AG04449 (cell line): ENCODE results near the gene CORO1C.
"Not testable (repeated sequence)": the region's sequence is repeated elsewhere in the genome, so short reads cannot be mapped to it uniquely, and the experiment has no call there.

Source experiments
- CTCF ChIA-PET: fragments of 350-600 bp; formaldehyde crosslinking; extraction: SDS; loops from one replicate; lab custom pipeline; 2021; ENCODE audit warnings: antibody characterized with exemption; lab: Yijun Ruan, JAX
- POLR2A ChIA-PET: fragments of 400-600, 350-600 bp; formaldehyde crosslinking; extraction: SDS; loops from one replicate; lab custom pipeline; 2020; ENCODE audit warnings: antibody characterized with exemption, inconsistent platforms; lab: Yijun Ruan, JAX
- DNase-seq: peaks from one replicate; pipeline ENCODE4 v3.0.0-alpha.2; 2010; ENCODE audit warnings: low read depth, low spot score
- H3K4me3 ChIP-seq: 2 replicates; pipeline ENCODE4 v1.5.1; 2011; ENCODE audit warnings: low read depth, mild to moderate bottlenecking, control low read depth, low read length
- TF ChIP-seq, protein P1 (sequence below): IDR thresholded peaks from one replicate; pipeline ENCODE4 v1.5.1; 2011; ENCODE audit warnings: mild to moderate bottlenecking, moderate library complexity, low read length, control low read depth, inconsistent platforms; ENCODE audit not compliant: insufficient read depth; ENCODE audit errors: missing control alignments

CORO1C gene

DNA sequence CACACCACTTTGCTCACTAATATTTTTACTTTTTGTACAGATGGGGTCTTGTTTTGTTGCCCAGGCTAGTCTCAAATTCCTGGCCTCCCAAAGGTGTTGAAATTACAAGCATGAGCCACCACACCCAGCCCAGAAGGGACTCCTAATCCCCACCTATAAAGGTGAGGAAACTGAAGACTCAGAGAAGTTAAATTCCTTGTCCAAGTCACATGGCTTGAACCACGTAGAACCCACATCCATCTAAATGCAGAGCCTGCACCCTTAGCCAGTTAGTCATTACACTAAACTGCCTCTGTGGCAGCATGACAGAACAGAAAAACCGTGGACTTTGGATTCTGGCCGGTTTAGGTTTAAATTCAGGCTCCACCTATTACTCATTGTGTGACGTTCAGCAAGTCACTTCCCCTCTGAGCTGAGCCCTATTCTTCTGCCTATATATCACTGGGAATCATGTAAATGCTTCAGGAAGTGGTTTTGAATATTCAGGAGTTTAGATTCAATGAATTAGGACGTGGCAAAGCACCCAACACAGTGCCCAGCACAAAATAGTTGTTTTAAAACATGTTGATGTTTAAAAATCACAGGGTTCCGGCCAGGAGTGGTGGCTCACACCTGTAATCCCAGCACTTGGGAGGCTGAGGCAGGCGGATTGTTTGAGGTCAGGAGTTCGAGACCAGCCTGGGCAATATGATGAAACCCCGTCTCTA is 3.0 kb upstream of the CORO1C start:
- H3K4me3 ChIP-seq: no peak overlapping the region
- DNase-seq: peak; percentile 79
- ChIA-PET CTCF (no interaction called here), POLR2A (interaction anchor here (0.7 to 1.2 kb wide), 3 partner anchors 8 to 84 kb away, joined by 3 to 6 read pairs (median 3); no protein-coding TSS in a partner anchor)
- TF ChIP-seq, protein P1, sequence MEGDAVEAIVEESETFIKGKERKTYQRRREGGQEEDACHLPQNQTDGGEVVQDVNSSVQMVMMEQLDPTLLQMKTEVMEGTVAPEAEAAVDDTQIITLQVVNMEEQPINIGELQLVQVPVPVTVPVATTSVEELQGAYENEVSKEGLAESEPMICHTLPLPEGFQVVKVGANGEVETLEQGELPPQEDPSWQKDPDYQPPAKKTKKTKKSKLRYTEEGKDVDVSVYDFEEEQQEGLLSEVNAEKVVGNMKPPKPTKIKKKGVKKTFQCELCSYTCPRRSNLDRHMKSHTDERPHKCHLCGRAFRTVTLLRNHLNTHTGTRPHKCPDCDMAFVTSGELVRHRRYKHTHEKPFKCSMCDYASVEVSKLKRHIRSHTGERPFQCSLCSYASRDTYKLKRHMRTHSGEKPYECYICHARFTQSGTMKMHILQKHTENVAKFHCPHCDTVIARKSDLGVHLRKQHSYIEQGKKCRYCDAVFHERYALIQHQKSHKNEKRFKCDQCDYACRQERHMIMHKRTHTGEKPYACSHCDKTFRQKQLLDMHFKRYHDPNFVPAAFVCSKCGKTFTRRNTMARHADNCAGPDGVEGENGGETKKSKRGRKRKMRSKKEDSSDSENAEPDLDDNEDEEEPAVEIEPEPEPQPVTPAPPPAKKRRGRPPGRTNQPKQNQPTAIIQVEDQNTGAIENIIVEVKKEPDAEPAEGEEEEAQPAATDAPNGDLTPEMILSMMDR: no peak

DNA sequence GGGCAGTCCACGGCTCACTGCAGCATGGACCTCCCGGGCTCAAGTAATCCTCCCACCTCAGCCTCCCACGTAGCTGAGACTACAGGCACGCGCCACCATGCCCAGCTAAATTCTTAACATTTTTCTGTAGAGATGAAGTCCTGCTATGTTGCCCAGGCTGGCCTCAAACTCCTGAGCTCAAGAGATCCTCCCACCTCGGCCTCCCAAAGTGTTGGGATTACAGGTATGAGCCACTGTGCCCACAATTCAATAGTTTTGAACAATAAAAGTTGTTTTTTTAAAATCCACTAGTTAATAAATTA is 1.9 kb upstream of the CORO1C start:
- H3K4me3 ChIP-seq, POLR2A ChIA-PET, DNase-seq: not testable (repeated sequence)
- CTCF ChIA-PET: interaction anchor here (1.5 to 2.6 kb wide), 4 partner anchors 9 to 70 kb away, joined by 3 to 12 read pairs (median 9); no protein-coding TSS in a partner anchor

GRCh38 chr12:108732489-108733229 is 1.3 kb upstream of the CORO1C start:
- ChIA-PET POLR2A (no interaction called here), CTCF (interaction anchor here (0.7 to 2.6 kb wide), 12 partner anchors 9 to 72 kb away, joined by 3 to 12 read pairs (median 4); no protein-coding TSS in a partner anchor)
- no peak for DNase-seq
- TF ChIP-seq, protein P1: no peak
- H3K4me3 ChIP-seq: peak overlapping the region; percentile 47; the same call in 1 of the 2 replicates

- CTCF ChIA-PET: interaction anchor here (0.6 to 2.6 kb wide), 18 partner anchors 10 to 72 kb away, joined by 3 to 12 read pairs (median 4); no protein-coding TSS in a partner anchor
- TF ChIP-seq, protein P1: no peak
- DNase-seq: peak; percentile 84
- H3K4me3 ChIP-seq: peak overlapping the region; percentile 99
- POLR2A ChIA-PET: interaction anchor here (0.6 to 1.0 kb wide), 3 partner anchors 9 to 41 kb away, joined by 3 read pairs; no protein-coding TSS in a partner anchor
Observed at GRCh38 chr12:108731866-108732461, 646 bp upstream of the CORO1C start.

- no peak for DNase-seq
- ChIA-PET CTCF (interaction anchor here (0.9 to 1.1 kb wide), 3 partner anchors 62 to 74 kb away, joined by 3 to 5 read pairs (median 3); no protein-coding TSS in a partner anchor), POLR2A (interaction anchor here (0.5 to 1.5 kb wide), 14 partner anchors 9 to 733 kb away, joined by 3 to 10 read pairs (median 4); no protein-coding TSS in a partner anchor)
Observed at GRCh38 chr12:108730365-108731104, 783 bp downstream of the CORO1C start.

More at GRCh38 chr12:108730365-108731104, 783 bp downstream of the CORO1C start:
- peak overlapping the region; percentile 99 for H3K4me3 ChIP-seq
- TF ChIP-seq, protein P1: no peak
